GM21515 (cell line): ENCODE data around the gene GASK1B.

Experiments used
- ATAC-seq: cut with Tn5 transposase; IDR thresholded peaks from one replicate; pipeline ENCODE4 v1.9.1; 2021; ENCODE audit not compliant: unreplicated experiment

The GASK1B gene

DNA sequence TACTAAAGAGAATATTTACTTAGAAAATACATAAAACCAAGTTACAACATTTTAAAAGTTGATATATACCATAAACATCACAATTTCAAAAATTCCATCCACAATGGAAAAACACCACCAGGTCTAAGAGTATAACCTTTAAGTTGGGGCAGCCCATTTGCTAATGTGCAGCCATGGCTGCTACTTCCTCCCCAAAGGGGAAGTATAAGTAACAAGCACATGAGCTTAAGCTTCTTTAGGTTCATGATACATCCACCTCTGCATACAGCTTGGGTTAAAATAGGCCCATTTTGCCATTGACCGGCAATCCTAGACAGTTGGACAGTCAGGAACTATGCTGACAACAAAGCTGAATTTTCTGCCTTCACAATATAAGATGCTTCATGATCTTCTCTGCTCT, 16.6 kb upstream of the GASK1B start:
- ATAC-seq, result no peak

DNA sequence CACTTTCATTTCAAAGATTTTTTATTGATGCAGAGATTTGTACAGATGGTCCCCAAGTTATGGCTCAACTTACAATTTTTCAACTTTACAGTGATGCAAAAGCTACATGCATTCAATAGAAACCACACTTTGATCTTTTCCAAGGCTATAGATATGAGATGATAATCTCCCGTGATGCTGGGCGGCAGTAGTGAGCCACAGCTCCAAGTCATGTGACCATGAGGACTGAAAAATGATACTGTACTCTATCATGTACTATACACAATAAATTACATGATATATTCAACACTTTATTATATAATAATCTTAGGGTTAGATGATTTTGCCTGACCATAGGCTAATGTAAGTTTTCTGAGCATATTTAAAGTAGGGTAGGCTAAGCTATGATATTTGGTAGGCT, 14.0 kb upstream of the GASK1B start:
- no peak for ATAC-seq

DNA sequence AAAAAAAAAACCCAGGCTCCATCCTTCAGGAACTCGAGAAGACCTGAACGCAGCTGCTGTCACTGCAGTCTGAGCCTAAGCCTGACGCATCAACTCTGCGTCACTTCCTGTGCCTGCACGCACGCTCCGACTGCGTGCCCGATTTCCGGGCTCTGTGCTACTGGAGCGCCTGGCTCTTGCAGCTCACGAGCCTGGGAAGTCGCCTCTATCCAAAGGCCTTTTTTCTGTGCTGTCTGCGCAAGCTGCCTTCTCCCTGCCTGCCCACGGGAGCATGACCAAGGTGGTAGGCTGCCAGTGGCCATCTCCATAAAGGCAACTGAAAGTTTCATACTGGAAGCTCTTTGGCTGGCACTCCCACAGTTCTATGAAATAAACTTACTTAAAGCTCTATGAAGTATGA, 9.9 kb upstream of the GASK1B start:
- no peak for ATAC-seq

DNA sequence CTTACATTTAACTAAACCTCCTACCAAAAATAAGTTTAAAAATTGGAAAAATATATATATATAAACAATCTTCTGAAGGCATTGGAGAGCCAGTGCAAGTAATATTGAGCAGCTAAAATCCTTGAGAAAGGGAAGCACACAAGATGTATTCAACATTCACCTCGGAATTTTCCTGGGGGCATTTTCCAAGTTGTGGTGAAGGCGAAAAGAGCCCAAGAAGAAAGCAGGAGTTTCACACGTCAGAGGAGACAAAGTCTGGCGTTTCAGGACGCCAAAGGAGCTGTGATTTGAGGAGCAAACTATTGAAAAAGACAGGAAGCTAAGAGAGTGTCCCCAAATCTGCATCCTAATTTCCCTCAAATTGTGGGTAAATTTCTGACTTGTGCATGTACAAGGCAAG, 9.1 kb upstream of the GASK1B start:
- no peak for ATAC-seq

DNA sequence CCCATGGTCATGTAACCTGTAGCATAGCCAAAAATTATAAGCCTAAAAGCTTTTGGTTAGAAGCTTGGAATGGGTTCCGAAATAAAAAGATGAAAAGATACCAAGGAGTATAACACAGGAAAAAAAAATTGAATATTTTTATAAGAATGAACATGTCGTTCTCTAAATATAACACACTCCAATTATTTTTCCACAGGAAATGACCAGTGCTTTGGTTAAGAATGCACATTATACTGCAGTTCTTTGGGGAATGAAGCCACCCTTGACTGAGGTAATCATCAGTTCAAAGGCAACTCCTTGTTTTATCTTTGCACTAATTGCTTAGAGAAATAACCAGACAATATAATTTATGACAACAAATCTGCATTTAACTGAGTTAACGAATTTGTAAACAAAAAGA, 6.6 kb upstream of the GASK1B start:
- ATAC-seq, result no peak

DNA sequence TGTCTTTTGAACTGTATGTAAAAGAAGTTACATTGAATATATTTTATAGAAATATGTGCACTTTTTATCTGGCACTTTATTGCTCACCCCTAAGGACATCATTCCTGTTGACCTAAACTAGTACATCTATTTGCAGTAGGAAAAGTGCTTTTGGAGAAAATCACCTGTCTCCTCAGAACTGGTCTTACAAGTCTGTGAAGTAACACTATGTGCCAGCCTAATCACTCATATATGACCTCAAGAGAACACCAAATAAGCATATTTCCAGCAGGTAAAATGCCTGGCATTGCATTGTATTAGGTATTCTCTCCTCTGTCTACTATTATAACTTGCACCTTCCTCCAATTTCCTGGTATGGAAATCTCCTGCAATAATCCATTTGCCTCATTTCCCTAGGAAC, 4.0 kb upstream of the GASK1B start:
- ATAC-seq, result no peak

DNA sequence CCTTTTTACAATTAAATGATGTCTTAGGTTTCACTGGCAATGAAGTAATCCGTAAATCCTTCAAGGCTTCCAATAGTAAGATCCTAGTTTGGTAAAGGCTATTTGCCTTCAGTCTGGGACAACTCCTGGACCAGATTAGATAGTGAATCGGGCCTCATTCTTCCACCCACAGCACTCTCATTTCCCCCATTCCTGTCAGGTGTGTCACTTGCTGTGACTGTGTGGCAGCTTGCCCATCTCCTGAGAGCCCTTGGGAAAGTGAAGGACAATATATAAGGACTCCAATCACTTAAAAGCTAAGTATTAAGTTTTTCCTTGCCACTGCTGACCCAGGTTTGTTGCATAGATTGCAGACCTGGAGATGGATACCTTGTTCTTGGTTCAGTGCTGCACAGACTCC, 3.3 kb upstream of the GASK1B start:
- ATAC-seq, result no peak

DNA sequence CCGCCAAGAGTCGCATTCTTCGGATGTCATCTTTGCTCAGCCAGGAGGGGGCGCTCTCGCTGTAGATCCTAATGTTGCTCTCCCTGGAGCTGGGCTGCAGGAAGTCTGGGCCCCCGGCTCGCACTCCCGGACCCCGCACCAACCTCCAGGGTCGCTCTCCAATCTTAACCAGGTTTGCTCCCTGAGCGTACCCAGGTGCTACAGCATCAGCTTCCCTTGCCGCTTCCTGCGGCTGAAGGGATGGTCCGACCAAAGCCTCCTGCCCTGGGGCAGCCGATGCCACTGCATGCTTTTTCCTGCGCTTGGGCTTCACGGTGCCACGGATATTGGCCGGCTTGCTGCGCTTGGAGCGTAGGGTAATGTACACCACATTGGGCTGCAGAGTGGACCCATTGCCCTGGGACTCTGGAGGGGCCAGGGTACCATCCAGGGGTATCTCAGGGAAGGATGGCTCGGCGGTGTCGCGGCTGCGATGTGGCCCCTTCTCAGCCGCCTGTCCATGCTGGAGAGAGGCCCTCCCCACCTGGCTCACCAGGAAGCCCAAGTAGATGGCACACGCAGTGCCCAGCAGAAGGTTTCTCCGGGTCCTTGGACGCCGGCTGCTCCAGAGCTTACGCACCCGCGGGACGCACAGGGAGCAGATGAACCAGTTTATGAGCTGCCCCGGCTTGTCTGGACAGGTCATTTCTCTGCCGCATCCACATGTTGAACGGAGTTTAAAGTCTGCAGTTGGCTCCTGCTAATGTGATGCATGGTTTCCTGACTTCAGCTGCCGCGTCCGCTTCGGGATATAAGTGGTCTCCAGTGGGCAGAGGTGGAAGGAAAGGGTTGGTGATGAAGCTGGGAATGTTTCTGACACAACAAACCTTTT, 1.9 kb downstream of the GASK1B start:
- ATAC-seq, result no peak

DNA sequence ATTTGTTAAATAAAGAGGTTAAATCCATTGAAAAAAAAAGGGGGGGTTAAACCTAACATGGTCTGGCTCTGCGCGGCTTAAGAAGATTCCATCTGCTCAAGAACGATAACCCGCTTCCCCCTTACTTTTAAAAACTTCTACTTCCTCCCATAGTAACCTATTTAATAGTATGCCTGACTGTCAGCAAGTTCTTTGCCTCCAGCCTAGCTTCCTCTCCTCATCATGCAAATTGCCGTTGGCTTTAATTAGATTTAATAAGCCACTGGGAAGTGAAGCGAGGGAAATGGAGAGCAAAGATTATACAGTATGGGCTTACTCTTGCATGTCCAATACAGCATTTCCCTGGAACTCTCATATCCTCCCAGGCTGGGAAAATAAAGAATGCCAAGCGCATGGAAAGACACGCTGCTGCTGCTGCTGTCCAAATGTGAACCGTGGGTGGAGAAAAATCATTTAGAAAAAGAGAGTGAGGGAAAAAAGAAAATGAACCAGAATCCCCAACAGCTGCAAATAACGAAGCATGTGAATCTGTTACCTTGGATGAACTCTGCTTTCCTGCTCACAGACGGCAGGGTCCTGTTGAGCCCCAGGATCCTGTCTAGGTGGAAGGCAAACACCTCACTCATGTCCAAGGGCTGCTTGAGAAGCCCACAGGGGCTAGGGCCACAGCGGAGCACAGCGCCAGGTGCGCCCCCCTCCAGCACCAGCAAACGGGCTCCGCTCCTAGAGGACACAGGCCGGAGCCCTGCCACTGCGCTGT, 2.7 kb downstream of the GASK1B start:
- no peak for ATAC-seq

DNA sequence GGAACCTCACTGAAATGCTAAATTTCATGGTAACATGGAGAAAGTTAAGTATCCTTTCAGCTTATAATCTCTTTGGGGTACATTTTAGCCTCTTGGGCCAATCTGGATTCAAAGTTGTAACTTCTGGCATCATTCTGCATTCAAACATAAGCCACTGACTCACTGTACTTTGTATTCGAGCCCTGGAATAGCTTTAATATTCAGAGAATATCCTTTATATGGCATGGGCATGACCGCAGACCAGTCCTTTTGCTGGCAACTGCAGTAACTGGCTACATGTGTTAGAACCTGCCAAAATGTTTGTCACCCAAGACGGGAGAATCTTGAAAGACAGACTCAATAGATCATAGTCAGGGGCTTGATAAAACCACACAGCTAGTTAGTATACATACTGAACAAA, 3.3 kb downstream of the GASK1B start:
- no peak for ATAC-seq

DNA sequence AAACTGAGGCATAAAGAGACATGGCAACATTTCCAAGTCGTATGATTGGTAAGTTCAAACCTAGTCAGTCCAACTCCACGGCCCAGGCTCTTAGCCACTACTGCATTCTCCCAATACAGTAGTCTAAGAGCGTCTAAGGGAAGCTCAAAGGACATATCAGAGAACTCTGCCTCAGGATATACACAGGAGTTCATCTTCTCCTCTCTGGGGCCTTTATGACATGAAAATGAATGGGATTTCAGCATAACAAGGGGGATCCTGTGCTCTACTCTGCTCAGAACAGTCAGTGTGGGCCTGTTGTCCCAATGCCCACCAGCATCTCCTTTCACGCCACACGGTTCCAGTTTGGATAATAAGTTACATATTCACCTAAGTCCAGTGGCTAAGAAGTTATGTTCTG, 4.2 kb downstream of the GASK1B start:
- ATAC-seq, result no peak

DNA sequence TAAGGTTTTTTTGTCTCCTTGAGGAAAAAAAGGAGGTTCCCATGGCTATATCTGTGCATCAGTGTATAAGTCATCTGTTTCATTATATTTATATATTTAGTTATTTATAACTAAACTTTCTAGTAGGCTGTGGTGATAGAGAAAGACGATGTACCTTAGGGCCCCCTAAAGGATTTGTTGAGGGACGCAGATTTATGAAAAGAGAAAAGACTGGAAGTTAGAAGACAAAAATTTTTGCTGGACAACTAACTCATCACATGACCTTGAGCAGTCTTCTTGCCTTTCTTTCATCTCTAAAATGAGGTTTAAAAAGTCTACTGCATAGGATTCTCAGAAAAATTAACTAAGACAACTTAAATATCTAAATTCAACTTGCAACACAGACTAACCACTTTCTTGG, 6.1 kb downstream of the GASK1B start:
- no peak for ATAC-seq

DNA sequence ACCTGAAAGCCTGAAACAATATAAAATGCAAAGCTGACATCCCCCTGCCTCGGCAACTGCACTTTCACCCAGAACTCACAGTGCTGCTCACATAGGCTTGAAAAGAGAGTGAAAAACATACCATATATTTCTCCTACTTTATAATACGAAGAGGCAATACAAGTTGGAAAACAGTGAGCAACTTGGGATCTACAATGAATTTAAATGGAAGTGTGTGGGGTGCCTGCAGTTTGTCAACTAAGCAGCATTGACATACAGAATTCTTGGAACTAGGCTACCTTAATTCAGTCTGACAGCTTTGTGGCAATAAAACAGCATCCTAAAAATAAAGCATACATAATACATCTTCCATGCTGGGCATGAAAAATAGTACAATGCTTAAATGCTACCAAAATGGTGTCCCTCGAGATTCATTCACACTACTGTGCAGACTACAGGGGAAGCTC, 8.0 kb downstream of the GASK1B start:
- ATAC-seq, result no peak

DNA sequence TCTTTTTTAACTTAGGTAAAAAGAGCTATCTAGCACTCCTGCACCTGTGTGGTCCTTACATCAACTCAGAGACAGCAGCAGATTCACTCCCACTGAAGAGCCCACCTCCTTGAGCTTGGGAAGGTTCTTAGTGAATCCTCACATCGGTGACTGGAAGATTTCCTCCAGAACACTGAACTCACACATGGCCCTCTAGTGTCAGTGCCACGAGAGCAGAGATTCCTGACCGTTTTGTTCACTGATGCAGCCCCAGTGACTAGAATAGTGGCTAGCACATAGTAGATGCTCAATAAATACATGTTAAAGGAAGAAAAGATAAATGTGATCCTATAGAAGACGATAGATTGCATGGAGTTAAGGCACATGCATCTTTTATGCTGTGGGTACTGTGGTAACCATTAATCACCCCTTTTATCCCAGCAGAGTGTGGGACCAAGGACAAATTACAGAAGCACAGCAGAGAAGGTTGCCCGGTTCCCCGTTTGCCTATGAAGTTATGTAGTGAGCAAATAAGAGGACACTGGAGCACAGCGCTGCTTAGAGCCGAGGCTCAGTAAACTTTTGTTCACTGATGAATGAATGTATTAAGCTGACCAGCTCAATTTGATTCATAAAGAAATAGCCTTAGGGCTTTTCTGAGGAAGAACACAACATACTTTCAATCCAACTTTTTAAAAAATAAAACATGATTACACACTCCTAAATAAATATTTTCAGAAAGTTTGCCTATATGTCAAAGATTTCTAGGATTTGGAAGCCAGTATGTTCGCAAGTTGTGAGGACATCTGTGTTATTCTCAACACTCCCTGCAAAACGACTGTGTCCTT, 8.7 kb downstream of the GASK1B start:
- ATAC-seq, result no peak

DNA sequence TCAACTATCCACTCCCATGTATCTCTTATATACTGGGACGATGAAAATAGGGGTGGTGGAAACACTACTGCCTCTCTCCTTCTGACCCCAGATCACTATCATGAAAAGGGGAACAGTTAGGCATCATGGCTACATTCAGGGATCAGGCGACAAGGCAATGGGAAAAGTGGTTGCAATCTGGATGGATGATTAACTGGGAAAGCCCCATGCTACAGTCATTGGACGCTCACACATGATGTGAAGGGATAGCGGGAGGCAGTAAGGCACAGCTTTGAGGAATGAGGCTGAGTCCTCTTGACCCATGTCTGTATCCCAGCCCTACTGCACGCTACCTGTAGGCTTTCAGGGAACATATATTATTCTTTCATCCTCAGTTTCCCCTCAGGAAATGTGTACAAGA, 10.2 kb downstream of the GASK1B start:
- no peak for ATAC-seq

DNA sequence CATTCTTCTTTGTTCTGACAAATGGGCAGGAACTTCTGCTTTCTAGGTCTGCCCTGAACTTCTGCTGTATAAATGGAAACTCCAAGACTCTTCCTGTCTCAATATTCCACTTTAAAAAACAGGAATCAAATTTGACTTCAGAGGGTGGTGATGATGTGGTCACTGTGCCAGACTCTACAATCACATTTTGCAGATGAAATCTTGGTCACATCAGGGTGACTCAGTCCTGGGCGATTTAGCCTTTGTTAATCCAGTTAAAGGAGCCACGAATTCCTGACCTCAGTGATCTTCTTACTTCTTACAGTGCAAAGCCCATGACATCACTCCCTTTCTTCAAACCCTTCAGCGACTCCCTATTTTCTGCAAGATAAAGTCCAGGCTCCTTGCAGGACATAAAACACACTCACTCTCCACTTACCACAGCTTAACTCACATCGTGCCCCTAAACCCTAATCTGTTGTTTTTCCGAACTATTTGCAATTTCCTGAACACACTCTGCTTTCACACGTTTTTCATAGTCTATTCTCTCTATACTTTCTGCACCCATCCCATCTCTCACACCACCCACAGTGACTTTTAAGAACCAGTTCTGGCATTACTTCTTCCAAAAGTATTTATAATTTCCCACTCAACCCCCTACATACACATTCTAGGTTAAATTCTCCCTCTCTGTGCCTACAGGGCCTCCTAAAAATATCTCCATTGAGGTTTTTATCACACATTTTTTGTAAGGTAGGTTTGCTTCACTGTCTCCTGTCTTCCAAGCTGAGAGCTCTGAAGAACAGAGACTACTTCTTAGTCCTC, 11.1 kb downstream of the GASK1B start:
- no peak for ATAC-seq

DNA sequence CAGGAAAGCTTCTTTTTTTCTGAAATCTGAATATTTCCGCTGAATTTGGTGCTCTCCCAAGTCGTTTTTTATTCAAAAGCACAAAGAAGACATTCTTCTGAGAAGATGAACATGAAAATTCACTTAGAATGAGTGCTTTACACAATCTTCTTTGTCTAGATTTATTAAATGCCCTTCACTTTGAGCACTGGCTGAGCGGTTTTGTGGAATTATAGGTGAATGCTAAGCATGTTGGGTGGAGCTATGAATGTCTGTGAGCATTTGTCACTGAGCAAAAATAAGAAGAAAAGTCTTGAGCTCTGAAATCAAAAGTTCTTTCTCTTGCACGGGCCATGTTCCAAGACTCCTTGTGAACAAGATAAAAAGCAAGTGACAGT, 13.1 kb downstream of the GASK1B start:
- no peak for ATAC-seq

DNA sequence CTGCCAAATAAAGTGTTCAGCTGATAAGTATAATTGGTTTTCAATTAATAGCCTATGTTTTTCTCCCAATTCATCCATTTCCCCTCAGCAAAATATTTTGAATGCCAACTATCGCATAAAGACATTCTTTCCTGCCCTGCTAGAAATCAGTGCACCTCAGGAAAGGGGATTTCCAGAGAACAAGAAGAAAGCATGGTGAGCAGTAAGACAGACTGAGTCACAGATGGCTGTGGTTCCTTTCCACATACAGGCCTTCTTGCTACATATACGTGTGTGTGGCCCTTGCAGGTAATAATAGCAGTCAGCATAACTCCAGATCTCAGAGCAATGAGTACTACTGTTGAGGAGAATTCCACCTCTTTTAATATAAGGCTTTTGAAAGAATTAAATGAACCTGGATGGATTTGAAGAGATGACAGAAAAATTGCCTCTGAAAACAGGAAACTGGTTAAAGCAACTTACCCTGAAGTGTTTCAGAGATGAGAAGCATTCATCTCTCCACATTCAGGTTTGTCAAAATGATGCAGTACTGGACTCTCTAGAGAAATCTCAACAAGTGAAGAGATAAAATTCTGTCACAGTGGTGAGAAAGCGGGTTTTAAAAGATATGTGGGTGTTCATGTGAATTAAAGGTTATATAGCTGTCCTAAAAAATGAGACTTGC, 13.6 kb downstream of the GASK1B start:
- ATAC-seq, result no peak

DNA sequence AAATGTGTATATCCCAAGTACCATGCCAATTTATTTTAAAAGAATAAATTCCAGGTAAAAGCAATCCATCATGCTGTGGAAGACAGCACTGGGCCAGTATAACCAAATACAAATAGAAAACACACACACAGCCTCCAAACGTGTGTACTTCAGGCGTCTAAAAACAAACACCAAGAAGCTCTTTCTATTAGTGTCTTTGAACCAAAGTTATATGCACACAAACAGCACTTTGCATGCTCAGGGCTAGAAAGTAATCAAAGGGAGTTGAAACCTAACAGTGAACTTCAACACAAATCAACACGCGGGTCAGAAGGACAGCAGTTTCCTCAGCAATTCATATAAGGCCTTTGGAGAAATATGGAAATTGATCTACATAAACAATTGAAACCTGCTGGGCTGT, 15.4 kb downstream of the GASK1B start:
- no peak for ATAC-seq

DNA sequence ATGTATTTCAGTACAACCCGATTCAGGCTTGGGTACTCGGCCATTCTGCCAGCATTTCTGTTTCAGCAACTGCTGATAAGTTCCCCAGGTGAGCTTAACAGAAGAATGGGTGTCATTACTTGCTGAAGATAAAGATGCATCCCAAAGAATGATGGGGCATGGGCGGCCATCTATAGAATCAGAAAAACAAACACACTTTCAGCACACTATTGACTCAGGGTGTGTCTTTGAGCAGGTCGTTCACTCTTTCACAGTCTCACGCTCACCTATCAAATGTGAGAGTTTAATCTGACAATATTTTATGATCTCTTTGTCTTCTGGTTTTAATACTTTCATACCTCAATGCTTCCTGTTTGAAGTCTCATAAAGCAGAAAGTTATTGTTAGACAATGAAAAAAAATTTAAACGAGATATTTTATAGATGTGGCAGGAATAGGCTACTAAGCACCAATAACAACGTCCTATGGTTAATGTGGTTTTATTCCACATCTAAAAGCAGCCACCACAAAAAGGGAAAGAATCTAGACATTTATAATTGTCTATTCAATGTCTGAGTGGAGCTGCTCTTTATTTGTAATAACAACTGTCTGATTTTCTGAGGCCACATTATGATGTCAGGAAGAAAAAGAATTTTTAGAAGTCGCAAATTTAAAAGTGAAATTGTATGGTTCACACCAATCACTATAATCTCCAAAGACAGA, 17.0 kb downstream of the GASK1B start:
- no peak for ATAC-seq
